NCI-H510A (cell line): ENCODE data around the gene KBTBD12.
"Not testable (repeated sequence)": the region's sequence is repeated elsewhere in the genome, so short reads cannot be mapped to it uniquely, and the experiment has no call there.

ENCODE experiments used
- DNase-seq: peaks from one replicate; lab custom pipeline; 2025; lab: John Stamatoyannopoulos, UW

Gene KBTBD12

GRCh38 chr3:127915115-127915936 is at the start of gene KBTBD12:
Gene KBTBD12 (plus strand): TSS chr3:127915232. CDS start chr3:127923062, 7,830 bp downstream.
- no peak for DNase-seq

DNA sequence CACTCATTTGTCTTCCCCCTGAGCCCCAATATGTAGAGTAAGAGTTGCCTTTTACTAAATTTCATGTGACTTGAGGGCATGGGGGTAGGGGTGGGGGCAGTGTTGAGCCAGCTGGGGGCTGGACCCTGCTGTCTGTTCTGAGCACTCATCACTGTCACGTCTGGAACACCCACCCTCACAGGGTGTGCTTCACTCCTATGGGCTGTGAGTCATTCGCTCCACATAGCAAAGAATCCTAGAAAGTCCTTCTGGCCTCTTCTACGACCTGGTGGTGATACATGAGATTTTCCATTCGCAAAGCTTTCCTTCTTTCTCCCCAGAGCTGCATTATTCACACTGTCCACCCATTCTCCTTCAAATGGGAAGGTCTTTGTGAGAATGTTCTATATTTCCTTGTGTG is 49.1 kb upstream of the KBTBD12 start:
- DNase-seq = no peak

DNA sequence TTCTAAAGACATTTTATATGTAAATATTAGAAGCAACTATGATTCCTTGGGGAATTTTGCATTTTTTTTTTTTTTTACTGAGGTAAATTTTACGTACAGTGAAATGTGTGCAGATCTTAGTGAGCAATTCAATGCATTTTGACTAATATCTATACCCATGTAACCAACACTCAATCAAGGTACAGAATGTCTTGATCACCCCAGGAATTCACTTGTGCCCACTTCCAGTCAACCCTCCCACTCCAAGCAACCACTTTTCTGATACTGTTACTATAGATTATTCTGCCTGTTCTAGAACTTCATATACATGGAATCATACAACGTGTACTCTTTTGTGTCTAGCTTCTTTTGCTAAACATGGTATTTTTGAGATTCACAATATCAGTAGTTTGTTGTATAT is 47.6 kb upstream of the KBTBD12 start:
- DNase-seq = no peak

GRCh38 chr3:127867986-127868385 is 47.0 kb upstream of the KBTBD12 start:
- DNase-seq = no peak

DNA sequence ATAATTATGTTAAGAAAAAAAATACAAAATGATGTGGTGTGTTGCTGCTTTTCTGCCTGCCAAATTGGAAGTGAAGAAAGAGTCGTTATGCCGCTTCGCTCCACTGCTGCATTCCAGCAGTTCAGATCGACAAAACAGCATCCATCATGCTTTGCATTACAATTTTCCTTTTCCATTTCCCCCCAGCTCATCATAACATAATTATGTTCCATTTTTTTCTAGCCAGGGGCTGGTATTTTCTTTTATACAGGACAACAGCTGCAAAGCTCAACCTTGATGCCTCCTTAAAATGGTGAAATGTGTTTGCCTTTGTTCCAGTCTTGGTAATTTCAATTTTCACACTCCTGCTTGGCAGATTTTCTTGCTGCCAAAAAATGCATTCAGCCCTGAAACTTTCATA is 44.9 kb upstream of the KBTBD12 start:
- DNase-seq = no peak

- not testable (repeated sequence) for DNase-seq
Measured at GRCh38 chr3:127874097-127874496, 40.9 kb upstream of the KBTBD12 start.

DNA sequence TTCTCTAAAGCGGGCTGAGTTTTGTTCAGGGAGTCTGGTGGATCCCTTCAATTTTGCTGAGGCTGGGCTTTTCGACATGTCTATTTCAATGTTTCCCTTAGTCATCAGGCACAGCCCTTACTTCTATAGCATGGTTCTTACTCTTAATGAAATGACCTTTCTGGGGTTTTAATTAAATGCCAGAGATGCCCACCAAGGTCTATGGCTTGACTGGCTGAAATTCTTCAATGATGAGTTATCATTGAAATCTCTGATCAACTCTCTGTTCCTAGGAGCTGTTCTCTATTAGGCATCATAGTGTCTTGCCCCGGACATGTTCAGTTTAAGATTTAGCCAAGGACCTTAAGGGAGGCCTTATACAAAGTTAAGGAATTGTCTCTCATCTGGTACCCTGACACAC is 33.4 kb upstream of the KBTBD12 start:
- no peak for DNase-seq

- no peak for DNase-seq
Measured at GRCh38 chr3:127884041-127884440, 31.0 kb upstream of the KBTBD12 start.

DNA sequence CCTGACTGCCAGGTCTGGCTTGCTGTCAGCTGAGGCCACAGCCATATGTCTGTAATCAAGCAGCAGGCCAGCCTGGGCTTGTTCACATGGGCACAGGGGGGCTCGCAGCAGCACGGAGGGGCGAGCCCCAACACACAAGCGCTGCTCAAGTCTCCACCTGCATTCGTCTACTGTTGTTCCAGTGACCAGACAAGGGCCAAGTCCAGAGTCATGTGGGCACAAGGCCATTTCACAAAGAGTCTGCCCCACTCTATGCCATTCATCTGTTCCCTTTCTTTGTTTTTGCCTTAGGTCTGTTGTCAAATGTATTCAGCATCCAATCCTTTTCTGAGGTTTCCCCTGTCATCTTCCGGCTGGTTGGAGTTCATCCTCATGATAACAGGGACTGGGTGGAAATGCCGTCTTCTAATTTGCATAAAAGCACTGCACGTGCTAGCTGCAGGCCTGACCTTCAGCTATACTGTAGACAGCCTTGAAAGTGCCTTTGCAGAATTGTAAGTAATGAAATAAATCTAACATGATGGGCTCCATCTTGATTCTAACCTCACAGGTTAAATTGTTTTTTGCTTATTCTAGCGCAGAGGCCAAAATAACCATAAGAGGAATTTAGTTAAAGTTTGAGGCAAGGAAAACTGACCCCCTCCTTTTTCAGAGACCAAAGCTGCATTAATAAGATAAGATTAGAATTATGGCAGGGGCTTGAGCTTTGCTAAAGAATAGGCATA is 28.6 kb upstream of the KBTBD12 start:
- DNase-seq = no peak

GRCh38 chr3:127886956-127887231 is 28.1 kb upstream of the KBTBD12 start:
- DNase-seq = no peak

DNA sequence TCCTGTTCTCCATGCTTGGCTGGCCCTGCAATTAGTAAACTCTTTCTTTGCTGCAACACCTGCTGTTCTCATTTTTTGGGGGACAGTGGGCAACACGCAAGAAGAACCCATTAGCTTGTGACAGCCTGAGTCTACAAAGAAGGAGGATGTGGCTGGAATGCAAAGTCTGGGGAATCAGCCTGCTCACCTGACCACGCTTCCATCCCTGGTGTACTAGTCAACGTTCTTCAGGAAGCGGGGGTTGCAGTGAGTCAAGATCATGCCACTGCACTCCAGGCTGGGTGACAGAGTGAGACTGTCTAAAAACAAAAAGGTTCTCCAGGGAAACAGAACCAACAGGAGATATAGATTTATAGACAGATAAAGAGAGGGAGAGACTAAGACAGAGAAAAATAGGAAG is 27.7 kb upstream of the KBTBD12 start:
- DNase-seq = no peak

DNA sequence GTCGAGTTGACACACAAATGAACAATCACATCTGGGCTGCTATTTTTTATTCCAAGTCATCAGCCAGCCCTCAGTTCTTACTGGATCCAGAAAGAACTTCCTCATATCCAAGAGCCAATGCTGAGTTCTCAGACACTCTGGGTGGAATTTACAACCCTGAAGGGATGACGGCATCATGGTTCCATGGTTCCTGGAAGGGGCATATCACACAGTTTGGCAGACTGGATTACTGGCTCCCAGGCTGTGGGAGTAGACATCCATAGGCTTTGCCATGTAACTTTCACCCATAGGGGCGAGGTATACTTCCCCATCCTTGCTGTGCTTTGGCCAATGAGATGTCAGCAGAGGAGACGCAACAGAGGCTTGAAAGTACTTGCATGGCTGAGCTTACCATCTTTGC is 26.9 kb upstream of the KBTBD12 start:
- DNase-seq = no peak

DNA sequence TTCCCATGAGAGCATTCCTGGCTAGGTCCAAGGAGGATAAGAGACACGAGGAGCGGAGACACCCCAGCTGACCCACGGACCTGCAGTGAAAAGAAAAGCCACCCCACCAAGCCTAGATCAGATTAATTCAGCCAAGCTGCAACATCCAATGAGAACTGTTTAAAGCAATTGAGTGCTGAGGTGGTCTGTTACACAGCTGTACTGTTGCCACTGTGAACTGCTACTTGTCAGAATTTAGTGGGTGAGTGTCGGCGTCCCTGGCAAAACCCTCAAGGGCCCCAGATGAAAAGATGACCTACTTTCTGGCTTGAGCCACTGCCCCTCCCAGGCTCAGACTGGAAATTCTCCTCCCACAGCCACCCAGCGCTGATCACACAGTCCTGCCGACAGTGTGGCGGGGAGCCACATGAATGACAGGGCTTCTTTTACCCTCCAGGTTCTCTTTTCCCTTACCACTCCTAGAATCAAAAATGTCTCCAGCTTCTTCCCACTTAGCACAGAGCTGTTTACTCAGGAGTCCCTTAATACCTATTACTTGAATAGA is 26.4 kb upstream of the KBTBD12 start:
- DNase-seq = no peak

DNA sequence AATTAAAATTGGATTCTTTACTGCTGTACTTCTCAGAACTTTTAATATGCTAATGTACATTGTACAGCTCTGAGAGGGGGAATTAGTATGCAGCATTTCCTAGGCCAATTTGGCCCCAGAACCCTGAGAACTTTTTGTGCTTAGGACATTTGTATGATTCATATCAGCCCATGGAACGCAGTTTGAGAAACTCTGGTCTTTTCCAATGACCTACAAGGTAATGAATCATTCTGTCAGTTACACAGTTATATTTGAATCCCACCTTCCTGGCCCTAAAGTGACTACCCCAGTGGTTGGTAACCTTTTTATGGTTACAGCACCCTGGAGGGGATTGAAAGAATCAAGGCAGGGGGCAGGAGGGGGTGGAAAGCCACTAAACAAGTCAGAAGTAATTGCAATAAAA is 25.6 kb upstream of the KBTBD12 start:
- DNase-seq = no peak

GRCh38 chr3:127889976-127890650 is 24.9 kb upstream of the KBTBD12 start:
- DNase-seq = no peak

DNA sequence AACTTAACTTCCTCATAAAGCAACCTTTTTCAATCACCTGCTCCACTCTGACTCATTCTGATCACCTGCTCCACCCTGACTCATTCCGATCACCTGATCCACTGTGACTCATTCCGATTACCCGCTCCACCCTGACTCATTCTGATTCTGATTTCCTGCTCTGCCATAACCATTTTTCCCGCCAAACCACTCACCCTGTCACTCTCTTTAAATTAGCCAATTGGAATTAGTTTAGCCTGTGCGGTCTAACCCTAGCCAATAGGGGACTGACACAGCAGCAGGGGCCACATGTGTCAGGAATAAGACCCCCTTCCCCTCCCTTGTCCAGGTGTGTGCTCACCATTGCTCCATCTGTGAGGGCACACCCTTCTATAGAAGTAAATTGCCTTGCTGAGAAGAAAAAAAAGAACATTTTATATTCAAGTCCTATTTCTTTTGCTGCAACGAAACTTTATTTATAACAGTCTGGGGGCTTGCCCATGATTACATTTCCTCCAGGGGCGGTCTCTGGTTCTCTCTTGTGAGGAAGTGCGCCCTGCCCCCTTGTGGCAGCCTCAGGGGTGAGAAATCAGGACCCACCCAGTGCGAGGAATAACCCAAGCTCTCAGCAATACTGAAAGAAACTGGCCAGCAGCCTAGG is 24.3 kb upstream of the KBTBD12 start:
- not testable (repeated sequence) for DNase-seq

DNA sequence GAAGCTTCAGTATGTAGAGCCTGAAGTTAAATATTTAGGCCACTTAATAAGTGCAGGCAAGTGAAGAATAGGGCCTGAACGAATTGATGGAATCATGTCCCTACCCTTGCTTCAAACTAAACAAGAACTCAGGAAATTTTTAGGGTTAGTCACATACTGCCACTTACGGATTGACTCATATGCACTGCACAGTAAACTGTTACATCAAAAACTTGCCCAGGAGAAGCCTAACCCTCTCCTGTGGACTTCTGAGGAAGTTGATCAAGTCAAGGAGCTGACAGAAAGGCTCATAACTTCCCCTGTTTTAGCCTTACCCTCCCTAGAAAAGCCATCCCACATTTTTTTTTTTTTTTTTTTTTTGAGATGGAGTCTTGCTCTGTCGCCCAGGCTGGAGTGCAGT is 20.6 kb upstream of the KBTBD12 start:
- no peak for DNase-seq

DNA sequence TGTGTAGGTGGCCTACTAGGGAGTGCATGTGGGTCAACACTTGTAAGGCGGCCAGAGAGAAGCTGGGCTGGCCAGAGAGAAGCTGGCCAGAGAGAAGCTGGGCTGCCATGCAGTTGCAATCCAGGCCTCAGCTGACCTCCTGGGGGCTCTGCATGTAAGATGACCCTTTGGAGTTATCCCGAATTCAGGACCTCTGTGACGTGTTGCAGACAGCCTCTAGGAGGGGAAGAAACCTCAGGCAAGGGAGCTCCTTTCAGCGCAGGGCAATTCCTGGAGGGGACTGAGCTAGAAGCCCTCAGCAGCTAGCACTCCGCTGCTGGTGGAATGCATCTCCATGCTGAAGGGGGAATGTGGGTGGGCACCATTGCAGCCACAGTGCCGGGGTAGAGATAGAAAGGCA is 15.8 kb upstream of the KBTBD12 start:
- DNase-seq = no peak

- DNase-seq = no peak
Measured at GRCh38 chr3:127899766-127900165, 15.3 kb upstream of the KBTBD12 start.

DNA sequence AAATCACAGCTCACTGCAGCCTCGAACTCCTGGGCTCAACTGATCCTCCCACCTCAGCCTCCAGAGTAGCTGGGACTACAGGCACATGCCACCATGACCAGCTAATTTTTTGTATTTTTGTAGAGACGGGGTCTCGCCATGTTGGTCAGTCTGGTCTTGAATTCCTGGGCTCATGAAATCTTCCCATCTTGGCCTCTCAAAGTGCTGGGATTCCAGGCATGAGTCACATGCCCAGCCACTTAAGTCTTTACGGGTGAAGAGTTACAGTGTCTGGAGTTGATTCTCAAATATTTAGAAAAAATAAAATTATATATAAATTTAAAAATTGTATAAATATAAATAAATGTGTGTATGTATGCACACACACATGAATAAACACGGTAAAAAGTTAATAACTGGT is 14.5 kb upstream of the KBTBD12 start:
- DNase-seq = no peak

GRCh38 chr3:127902486-127902885 is 12.5 kb upstream of the KBTBD12 start:
- no peak for DNase-seq

DNA sequence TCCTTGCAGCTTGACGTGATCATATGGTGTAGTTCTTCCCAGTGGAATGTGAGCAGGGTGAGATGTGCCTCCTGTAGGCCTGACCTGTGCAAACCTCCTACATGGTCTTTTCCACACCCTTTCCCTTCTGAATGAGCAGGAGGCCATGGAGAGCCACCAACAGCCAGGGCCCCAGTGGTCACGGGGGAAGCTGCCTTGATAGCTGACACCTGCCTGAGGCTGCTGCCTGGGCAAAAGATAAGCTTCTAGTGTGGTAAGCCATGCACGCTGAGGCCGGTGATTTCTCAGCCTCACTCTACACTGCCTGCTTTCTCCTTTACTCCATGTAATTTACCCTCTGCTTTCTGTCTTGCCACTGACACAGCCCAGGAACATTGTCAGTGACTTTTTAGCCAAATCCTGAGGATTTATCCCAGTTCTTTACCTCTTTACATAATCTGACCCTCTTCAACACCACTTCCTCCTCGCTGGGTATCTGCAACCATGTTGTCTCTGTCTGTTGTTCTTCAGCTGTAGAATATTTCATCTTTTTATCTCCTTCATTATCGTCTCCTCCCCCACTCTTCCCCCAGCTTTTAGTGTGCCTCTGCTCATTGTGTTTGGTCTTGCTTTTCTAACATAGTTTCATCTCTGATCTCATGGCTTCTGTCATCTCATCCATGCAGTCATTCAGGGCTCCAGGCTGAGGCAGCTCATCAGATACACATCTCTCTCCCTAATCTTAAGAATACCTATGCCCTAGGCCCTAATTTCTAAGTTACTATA is 11.2 kb upstream of the KBTBD12 start:
- no peak for DNase-seq
